H1 (cell line): ENCODE results near the gene CDK5R2. TPM values are rescaled to one million over a fixed set of nuclear protein-coding genes. Genes with fewer than 3 reads are reported as not detected.

ENCODE experiments used
- CTCF ChIA-PET: fragments of 300-600 bp; sonication (Branson Sonifier 250); formaldehyde crosslinking; loops from one replicate; lab custom pipeline; 2021; ENCODE audit not compliant: partially characterized antibody; lab: Charles Lee
- POLR2A ChIA-PET: fragments of 300-600 bp; sonication (Branson Sonifier 250); formaldehyde crosslinking; loops from one replicate; lab custom pipeline; 2021; ENCODE audit warnings: inconsistent platforms; ENCODE audit not compliant: partially characterized antibody; lab: Charles Lee
- DNase-seq, 2 experiments: peaks; one replicate each; pipeline versions ENCODE4 v3.0.0 to v3.0.0-alpha.2; 2010 to 2022; ENCODE audit warnings: low spot score in 2 of 2, low read depth in 1 of 2, mixed read lengths in 1 of 2
- FAIRE-seq: peaks from 2 replicates; lab custom pipeline; 2011; peaks lifted over from hg19 to GRCh38; lab: Jason Lieb, UNC
- H2AFZ ChIP-seq: 2 replicates; pipeline ENCODE4 v1.8.1; 2012; ENCODE audit warnings: low read length, inconsistent platforms
- H2AK5ac ChIP-seq: 2 replicates; pipeline ENCODE4 v1.6.1; 2013; ENCODE audit warnings: low read depth, low read length
- H2BK120ac ChIP-seq: replicated peaks from 2 replicates; pipeline ENCODE3; 2013; ENCODE audit warnings: low read depth, low read length, inconsistent platforms
- H2BK12ac ChIP-seq: 2 replicates; pipeline ENCODE4 v1.6.1; 2013; ENCODE audit warnings: low read depth, low read length
- H2BK15ac ChIP-seq: 2 replicates; pipeline ENCODE4 v1.6.1; 2013; ENCODE audit warnings: low read length
- H2BK20ac ChIP-seq: 2 replicates; pipeline ENCODE4 v1.6.1; 2013; ENCODE audit warnings: low read length
- H2BK5ac ChIP-seq: 2 replicates; pipeline ENCODE4 v1.6.1; 2013; ENCODE audit warnings: low read depth, low read length
- H3K14ac ChIP-seq: 2 replicates; pipeline ENCODE4 v1.6.1; 2013; ENCODE audit warnings: inconsistent platforms; ENCODE audit not compliant: insufficient read length
- H3K18ac ChIP-seq: 2 replicates; pipeline ENCODE4 v1.6.1; 2013; ENCODE audit warnings: low read length; ENCODE audit errors: extremely low read depth
- H3K23ac ChIP-seq: 2 replicates; pipeline ENCODE4 v1.6.1; 2013; ENCODE audit warnings: inconsistent platforms; ENCODE audit not compliant: insufficient read length
- H3K23me2 ChIP-seq: 2 replicates; pipeline ENCODE4 v1.6.1; 2013; ENCODE audit warnings: low read depth, low read length
- H3K27ac ChIP-seq: 2 replicates; pipeline ENCODE4 v1.6.1; 2011; ENCODE audit warnings: low read depth, low read length, inconsistent platforms
- H3K27me3 ChIP-seq, 4 experiments: replicated peaks in 1 of 4; 1 replicate in 1 of 4; 2 replicates in 3 of 4; pipeline versions ENCODE4 v1.6.1 to v1.8.1; 2011 to 2013; ENCODE audit warnings: low read length in 3 of 4, mild to moderate bottlenecking in 3 of 4, inconsistent platforms in 2 of 4, mixed read lengths in 2 of 4, moderate library complexity in 1 of 4; ENCODE audit not compliant: control insufficient read depth in 3 of 4, insufficient read depth in 3 of 4; ENCODE audit errors: extremely low read depth in 1 of 4
- H3K36me3 ChIP-seq, 4 experiments: 2 replicates each; pipeline versions ENCODE4 v1.6.1 to v1.8.1; 2011 to 2013; ENCODE audit warnings: mild to moderate bottlenecking in 4 of 4, low read length in 3 of 4, moderate library complexity in 2 of 4, control low read depth in 1 of 4, inconsistent platforms in 1 of 4; ENCODE audit not compliant: insufficient read depth in 4 of 4, control insufficient read depth in 2 of 4
- H3K4ac ChIP-seq: replicated peaks from 2 replicates; pipeline ENCODE3; 2013; ENCODE audit warnings: low read length, low read depth, mixed read lengths, inconsistent platforms; ENCODE audit not compliant: insufficient read length
- H3K4me1 ChIP-seq, 4 experiments: replicated peaks in 1 of 4; 1 replicate in 1 of 4; 2 replicates in 3 of 4; pipeline versions ENCODE4 v1.6.1 to v1.8.1; 2011 to 2013; ENCODE audit warnings: low read length in 3 of 4, inconsistent platforms in 2 of 4, mixed read lengths in 1 of 4; ENCODE audit not compliant: insufficient read depth in 4 of 4, control insufficient read depth in 3 of 4
- H3K4me2 ChIP-seq, 2 experiments: 2 replicates each; pipeline versions ENCODE4 v1.6.1 to v1.8.1; 2011 to 2013; ENCODE audit warnings: low read depth in 2 of 2, low read length in 2 of 2, control low read depth in 1 of 2, inconsistent platforms in 1 of 2, mild to moderate bottlenecking in 1 of 2; ENCODE audit not compliant: insufficient read depth in 1 of 2
- H3K4me3 ChIP-seq, 4 experiments: fragments of 200-600, 300-600 bp in 1 of 4; sonication (generic), shearing (Covaris generic), sonication (Bioruptor Twin) in 1 of 4; 2 replicates each; pipeline versions ENCODE4 v1.5.1 to v1.8.1; 2011 to 2016; ENCODE audit warnings: low read length in 4 of 4, low read depth in 3 of 4, control low read depth in 2 of 4, inconsistent platforms in 2 of 4, mild to moderate bottlenecking in 2 of 4, mixed read lengths in 1 of 4, moderate library complexity in 1 of 4; ENCODE audit not compliant: insufficient read depth in 2 of 4; ENCODE audit errors: extremely low read depth in 1 of 4
- H3K56ac ChIP-seq: replicated peaks from 2 replicates; pipeline ENCODE3; 2013; ENCODE audit warnings: low read depth, mild to moderate bottlenecking, mixed read lengths, low read length, inconsistent platforms; ENCODE audit not compliant: insufficient read length
- H3K79me1 ChIP-seq: 2 replicates; pipeline ENCODE4 v1.6.1; 2013; ENCODE audit warnings: low read depth, low read length, control low read depth
- H3K79me2 ChIP-seq, 2 experiments: 2 replicates each; pipeline versions ENCODE4 v1.6.1 to v1.8.1; 2012 to 2013; ENCODE audit warnings: low read length in 2 of 2, mild to moderate bottlenecking in 2 of 2, inconsistent platforms in 1 of 2; ENCODE audit not compliant: insufficient read depth in 2 of 2, control insufficient read depth in 1 of 2
- H3K9ac ChIP-seq, 4 experiments: replicated peaks in 1 of 4; 1 replicate in 1 of 4; 2 replicates in 3 of 4; pipeline versions ENCODE4 v1.6.1 to v1.8.1; 2011 to 2013; ENCODE audit warnings: low read depth in 3 of 4, low read length in 3 of 4, control low read depth in 2 of 4, mild to moderate bottlenecking in 2 of 4, moderate library complexity in 2 of 4, inconsistent platforms in 1 of 4; ENCODE audit errors: extremely low read depth in 1 of 4
- H3K9me3 ChIP-seq, 2 experiments: 2 replicates each; pipeline versions ENCODE4 v1.6.1 to v1.8.1; 2012 to 2013; ENCODE audit warnings: mild to moderate bottlenecking in 2 of 2, moderate library complexity in 2 of 2, control low read depth in 1 of 2, inconsistent platforms in 1 of 2, low read depth in 1 of 2, low read length in 1 of 2, mixed read lengths in 1 of 2; ENCODE audit not compliant: insufficient read depth in 2 of 2
- H4K20me1 ChIP-seq, 2 experiments: replicated peaks in 1 of 2; 2 replicates each; pipeline versions ENCODE3 to v1.8.1; 2011 to 2013; ENCODE audit warnings: inconsistent platforms in 2 of 2, low read length in 2 of 2, mild to moderate bottlenecking in 1 of 2; ENCODE audit not compliant: insufficient read depth in 2 of 2, control insufficient read depth in 1 of 2
- H4K5ac ChIP-seq: 2 replicates; pipeline ENCODE4 v1.6.1; 2013; ENCODE audit warnings: low read length, low read depth, mixed read lengths, inconsistent platforms; ENCODE audit not compliant: insufficient read length
- H4K8ac ChIP-seq: 2 replicates; pipeline ENCODE4 v1.8.0; 2013; ENCODE audit warnings: mild to moderate bottlenecking, moderate library complexity, low read length, inconsistent platforms; ENCODE audit not compliant: insufficient read depth; ENCODE audit errors: extremely low read depth
- H4K91ac ChIP-seq: replicated peaks from 2 replicates; pipeline ENCODE3; 2013; ENCODE audit warnings: low read length, mixed read lengths, inconsistent platforms; ENCODE audit not compliant: insufficient read length
- HDAC2 ChIP-seq, 2 experiments: fragments of 300-600 bp in 1 of 2; sonication (generic) in 1 of 2; IDR thresholded peaks; 2 replicates each; pipeline ENCODE4 v1.6.1; 2011 to 2012; ENCODE audit warnings: low read depth in 2 of 2, low read length in 2 of 2, mild to moderate bottlenecking in 2 of 2, moderate library complexity in 2 of 2, borderline replicate concordance in 1 of 2, inconsistent platforms in 1 of 2
- JUN ChIP-seq: IDR thresholded peaks from 2 replicates; pipeline ENCODE4 v1.6.1; 2011; ENCODE audit warnings: low read depth, mild to moderate bottlenecking, improper control_type of control experiment, low read length
- POLR2AphosphoS5 ChIP-seq: IDR thresholded peaks from 2 replicates; pipeline ENCODE4 v1.6.1; 2011; ENCODE audit warnings: low read depth, low read length
- SIN3A ChIP-seq, 2 experiments: IDR thresholded peaks in 1 of 2; conservative IDR thresholded peaks in 1 of 2; 2 replicates each; pipeline ENCODE4 v1.6.1; 2011 to 2012; ENCODE audit warnings: low read length in 2 of 2, improper control_type of control experiment in 1 of 2, low read depth in 1 of 2, mild to moderate bottlenecking in 1 of 2
- SIX5 ChIP-seq: IDR thresholded peaks from 2 replicates; pipeline ENCODE4 v1.6.1; 2011; ENCODE audit warnings: mild to moderate bottlenecking, low read depth, low read length
- SRF ChIP-seq: IDR thresholded peaks from 2 replicates; pipeline ENCODE4 v1.6.1; 2011; ENCODE audit warnings: mild to moderate bottlenecking, low read depth, low read length, moderate library complexity
- YY1 ChIP-seq: IDR thresholded peaks from 2 replicates; pipeline ENCODE4 v1.6.1; 2011; ENCODE audit warnings: low read depth, mild to moderate bottlenecking, low read length
- WGBS, 2 experiments: shearing (Covaris generic) in 1 of 2; methylation state at CpG; one replicate each; pipeline versions ENCODE4 v1.1.6 to v1.1.7; 2013 to 2015; ENCODE audit warnings: low lambda C conversion rate in 2 of 2, mixed read lengths in 2 of 2, inconsistent platforms in 1 of 2, low coverage in 1 of 2, missing lambda C conversion rate in 1 of 2; ENCODE audit not compliant: insufficient replicate concordance in 2 of 2, insufficient coverage in 1 of 2, insufficient read length in 1 of 2; ENCODE audit errors: extremely low coverage in 1 of 2, missing lambda C conversion rate in 1 of 2; 5-methylcytosine and 5-hydroxymethylcytosine counted together
- polyA plus RNA-seq, 7 experiments: library from polyadenylated mRNA; depleted of rRNA in 3 of 7; stranded (reverse) in 5 of 7; unstranded in 2 of 7; fragments of >200 nt in 5 of 7; fragments of 200-250 nt in 2 of 7; gene quantifications; 1 replicate in 5 of 7; 2 replicates in 1 of 7; 4 replicates in 1 of 7; pipeline versions ENCODE4 v1.2.1 to v1.2.3, GENCODE V29; 2011 to 2013; ENCODE audit warnings: missing spikeins in 2 of 7, mixed read lengths in 2 of 7
- total RNA-seq: library from RNA; stranded (reverse); fragmentation: NEBNext Ultra II Directional; extraction: Animal tissue kit (Norgen Biotek cat#: 25700); gene quantifications from 2 replicates; pipeline ENCODE4 v1.2.1, GENCODE V29; 2021
- TF ChIP-seq, protein P1 (sequence below), 3 experiments: IDR thresholded peaks; 1 replicate in 2 of 3; 2 replicates in 1 of 3; pipeline versions ENCODE4 v1.5.1 to v1.6.1; 2011; ENCODE audit warnings: low read length in 3 of 3, mild to moderate bottlenecking in 3 of 3, inconsistent platforms in 2 of 3, low read depth in 1 of 3, moderate library complexity in 1 of 3; ENCODE audit not compliant: insufficient read depth in 1 of 3; ENCODE audit errors: control extremely low read depth in 1 of 3

Gene CDK5R2
- total and polyA plus RNA-seq, 2 of the 8 experiments (the other 6 are each of a cell fraction or from before 2014, with no cell fraction given) = 0.14 TPM; not detected in 1

DNA sequence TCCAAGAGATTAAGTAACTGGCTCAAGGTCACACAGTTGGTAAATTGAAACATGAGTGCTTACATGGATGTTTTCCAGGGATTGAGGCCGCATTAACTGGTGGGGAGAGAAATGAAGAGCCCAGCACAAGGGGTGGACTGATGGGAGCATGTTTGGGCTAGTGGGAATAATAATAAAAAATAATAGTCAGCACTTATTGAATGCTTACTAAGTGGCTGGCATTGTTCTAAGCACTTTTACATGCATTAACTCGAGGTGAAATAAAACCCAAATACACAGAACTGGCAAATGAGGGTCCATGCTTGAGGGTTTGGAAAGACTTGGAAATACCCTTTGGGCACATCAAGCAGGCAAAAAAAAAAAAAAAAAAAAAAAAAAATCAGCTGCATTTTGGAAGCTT lies 34.0 kb upstream of the CDK5R2 start:
- Histone ChIP-seq H2AFZ (no peak overlapping the region), H3K4me2 (no peak overlapping the region), H3K36me3 (no peaks in the 10 kb centered on the region; a peak in 1 of 8 replicates), H4K91ac (no peak overlapping the region), H3K79me2 (no peaks in the 10 kb centered on the region), H3K4me1 (no peaks in the 10 kb centered on the region), H4K8ac (no peak overlapping the region), H2BK120ac (no peak overlapping the region), H3K27me3 (no peaks in the 10 kb centered on the region), H3K9me3 (peaks cover 7 to 12% of the 10 kb centered on the region in 2 experiments; a peak in 3 of 4 replicates), H3K27ac (no peak overlapping the region), H2AK5ac (no peak overlapping the region), H3K23ac (no peak overlapping the region), H3K9ac (no peak overlapping the region), H4K5ac (no peak overlapping the region), H4K20me1 (no peaks in the 10 kb centered on the region), H3K23me2 (no peaks in the 10 kb centered on the region), H3K79me1 (no peaks in the 10 kb centered on the region), H3K4ac (no peak overlapping the region), H3K4me3 (no peak overlapping the region), H3K14ac (no peak overlapping the region), H3K56ac (no peak overlapping the region), H2BK12ac (no peak overlapping the region), H2BK5ac (no peak overlapping the region), H3K18ac (no peak overlapping the region), H2BK15ac (no peak overlapping the region), H2BK20ac (no peak overlapping the region)
- CTCF ChIA-PET = no interaction called here
- DNase-seq (no peak), FAIRE-seq (no peak)
- TF ChIP-seq SIN3A (conservative IDR thresholded peaks at IDR 0.05 in 1 of 2, IDR thresholded peaks at IDR 0.05 in 1 of 2; ENCODE audit: low read depth in 1 of 2, low read length in 2 of 2) (no peak), HDAC2 (IDR thresholded peaks at IDR 0.05; ENCODE audit: borderline replicate concordance in 1 of 2, low read depth in 2 of 2, low read length in 2 of 2) (no peak), SIX5 (no peak), SRF (no peak), YY1 (no peak), POLR2AphosphoS5 (no peak), JUN (no peak)
- TF ChIP-seq, protein P1, sequence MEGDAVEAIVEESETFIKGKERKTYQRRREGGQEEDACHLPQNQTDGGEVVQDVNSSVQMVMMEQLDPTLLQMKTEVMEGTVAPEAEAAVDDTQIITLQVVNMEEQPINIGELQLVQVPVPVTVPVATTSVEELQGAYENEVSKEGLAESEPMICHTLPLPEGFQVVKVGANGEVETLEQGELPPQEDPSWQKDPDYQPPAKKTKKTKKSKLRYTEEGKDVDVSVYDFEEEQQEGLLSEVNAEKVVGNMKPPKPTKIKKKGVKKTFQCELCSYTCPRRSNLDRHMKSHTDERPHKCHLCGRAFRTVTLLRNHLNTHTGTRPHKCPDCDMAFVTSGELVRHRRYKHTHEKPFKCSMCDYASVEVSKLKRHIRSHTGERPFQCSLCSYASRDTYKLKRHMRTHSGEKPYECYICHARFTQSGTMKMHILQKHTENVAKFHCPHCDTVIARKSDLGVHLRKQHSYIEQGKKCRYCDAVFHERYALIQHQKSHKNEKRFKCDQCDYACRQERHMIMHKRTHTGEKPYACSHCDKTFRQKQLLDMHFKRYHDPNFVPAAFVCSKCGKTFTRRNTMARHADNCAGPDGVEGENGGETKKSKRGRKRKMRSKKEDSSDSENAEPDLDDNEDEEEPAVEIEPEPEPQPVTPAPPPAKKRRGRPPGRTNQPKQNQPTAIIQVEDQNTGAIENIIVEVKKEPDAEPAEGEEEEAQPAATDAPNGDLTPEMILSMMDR (IDR thresholded peaks at IDR 0.05; ENCODE audit: control extremely low read depth in 1 of 3, insufficient read depth in 1 of 3, low read depth in 1 of 3, low read length in 3 of 3) = no peak
- WGBS, 2 experiments = 87% methylated on average over 2 of the region's 2 CpGs; no CpG with 5 or more reads in 1 of the 2 experiments
- POLR2A ChIA-PET = interaction anchor here (1.5 kb wide), 1 partner anchor 17 kb away, joined by 3 read pairs; no protein-coding TSS in a partner anchor
